PC-9 (cell line): ENCODE measurements around the gene DIP2C.

Experiments
- CTCF ChIP-seq: fragments of 200-600 bp; sonication (generic); conservative IDR thresholded peaks from 2 replicates; pipeline ENCODE4 v1.6.1; 2017; ENCODE audit warnings: mixed run types, antibody characterized with exemption, mild to moderate bottlenecking, moderate library complexity
- EZH2 ChIP-seq: fragments of 200-600 bp; sonication (generic); IDR thresholded peaks from 2 replicates; pipeline ENCODE4 v1.8.0; 2017; ENCODE audit warnings: antibody characterized with exemption, low read depth

DNA sequence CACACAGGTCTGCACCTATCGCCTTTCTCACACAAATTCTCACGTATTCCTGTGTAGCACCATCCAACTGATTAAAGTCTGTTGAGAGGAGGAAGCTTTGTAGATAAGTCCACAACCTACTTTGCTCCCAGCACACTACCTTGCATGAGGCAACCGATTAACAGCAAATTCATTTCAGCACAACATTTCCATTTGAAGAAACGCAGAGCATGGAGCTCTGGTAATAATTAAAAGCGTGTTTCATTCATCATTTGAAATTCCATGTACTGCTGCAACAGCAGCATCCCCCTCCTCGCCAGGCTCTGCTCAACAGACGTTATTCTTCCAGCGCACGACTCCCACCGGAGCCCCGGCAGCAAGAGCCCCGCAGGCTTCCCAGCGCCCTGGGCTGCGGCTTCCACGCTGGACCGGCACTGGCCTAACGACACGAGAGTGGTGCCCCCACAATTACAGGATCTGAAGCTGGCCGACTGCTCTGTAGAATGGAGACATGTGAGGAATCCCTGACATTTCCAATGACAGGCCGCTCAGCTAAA lies 118.8 kb downstream of the DIP2C start:
- TF ChIP-seq EZH2 (no peak), CTCF (no peak)
